ENCODE measurements around the gene AFMID.

AFMID gene

GRCh38 chr17:78172249-78173051 is 14.7 kb upstream of the AFMID start:
- no peak for TF ChIP-seq CSRNP3 (CRISPR knock-in tag; IDR thresholded peaks at IDR 0.05)
- no peak for TF ChIP-seq ESRRG (CRISPR knock-in tag; IDR thresholded peaks at IDR 0.05)
- TF ChIP-seq ZFP3 (CRISPR knock-in tag; IDR thresholded peaks at IDR 0.05), result no peak
- TF ChIP-seq CREB5 (CRISPR knock-in tag; IDR thresholded peaks at IDR 0.05; ENCODE audit: low read depth), result no peak
- no peak for TF ChIP-seq SNAI2 (CRISPR knock-in tag; IDR thresholded peaks at IDR 0.05)
- TF ChIP-seq ZFP30 (CRISPR knock-in tag; IDR thresholded peaks at IDR 0.05), result no peak
- no peak for TF ChIP-seq POU6F1 (CRISPR knock-in tag; IDR thresholded peaks at IDR 0.05; ENCODE audit: borderline replicate concordance, low read depth)
- no peak for TF ChIP-seq RARB (CRISPR knock-in tag; IDR thresholded peaks at IDR 0.05)
- no peak for TF ChIP-seq TSHZ2 (CRISPR knock-in tag; IDR thresholded peaks at IDR 0.05)
- no peak; the same call in 2 of the 3 replicates for ATAC-seq

GRCh38 chr17:78173097-78173715 is 14.0 kb upstream of the AFMID start:
- no peak for ATAC-seq

GRCh38 chr17:78174346-78174869 is 12.8 kb upstream of the AFMID start:
- ATAC-seq, result no peak
- no peak for TF ChIP-seq ESRRG (CRISPR knock-in tag; IDR thresholded peaks at IDR 0.05)
- no peak for TF ChIP-seq GLIS3 (CRISPR knock-in tag; IDR thresholded peaks at IDR 0.05)
- no peak for TF ChIP-seq PATZ1 (CRISPR knock-in tag; IDR thresholded peaks at IDR 0.05; ENCODE audit: borderline replicate concordance)
- no peak for TF ChIP-seq ZC3H10 (CRISPR knock-in tag; IDR thresholded peaks at IDR 0.05)
- no peak for TF ChIP-seq TCF4 (CRISPR knock-in tag; IDR thresholded peaks at IDR 0.05; ENCODE audit: borderline replicate concordance)
- TF ChIP-seq POU6F1 (CRISPR knock-in tag; IDR thresholded peaks at IDR 0.05; ENCODE audit: borderline replicate concordance, low read depth), result no peak
- TF ChIP-seq TSHZ2 (CRISPR knock-in tag; IDR thresholded peaks at IDR 0.05), result no peak
- no peak for TF ChIP-seq ZFP30 (CRISPR knock-in tag; IDR thresholded peaks at IDR 0.05)
- no peak for TF ChIP-seq RARB (CRISPR knock-in tag; IDR thresholded peaks at IDR 0.05)
- no peak for TF ChIP-seq BACH2 (CRISPR knock-in tag; IDR thresholded peaks at IDR 0.05; ENCODE audit: borderline replicate concordance)

More at GRCh38 chr17:78173097-78173715, 14.0 kb upstream of the AFMID start:
- no peak for TF ChIP-seq CSDC2 (CRISPR knock-in tag; IDR thresholded peaks at IDR 0.05)
- no peak for TF ChIP-seq ARNTL (CRISPR knock-in tag; IDR thresholded peaks at IDR 0.05; ENCODE audit: borderline replicate concordance, low read depth)
- TF ChIP-seq PATZ1 (CRISPR knock-in tag; IDR thresholded peaks at IDR 0.05; ENCODE audit: borderline replicate concordance), result no peak
- TF ChIP-seq RARB (CRISPR knock-in tag; IDR thresholded peaks at IDR 0.05), result no peak
- TF ChIP-seq ISL1 (CRISPR knock-in tag; IDR thresholded peaks at IDR 0.05), result no peak

All from SK-N-SH treated with all-trans-retinoic acid at 6 μM for 48 hours (cell line).